Vagina (tissue), 2 donors: ENCODE measurements around the gene EPHB6.

Experiments
- CTCF ChIP-seq, 3 experiments: fragments of 450-650 bp in 2 of 3; fragments of 200-600 bp in 1 of 3; sonication (generic) in 1 of 3; IDR thresholded peaks; one replicate each; pipeline ENCODE4 v1.5.1; 2017 to 2019; ENCODE audit warnings: antibody characterized with exemption in 3 of 3, mild to moderate bottlenecking in 2 of 3, moderate library complexity in 2 of 3
- POLR2A ChIP-seq, 2 donors: fragments of 450-650 bp; IDR thresholded peaks; one replicate each; pipeline ENCODE4 v1.6.1; 2017; ENCODE audit warnings: antibody characterized with exemption in 2 of 2, mild to moderate bottlenecking in 2 of 2, moderate library complexity in 2 of 2
- POLR2AphosphoS5 ChIP-seq, 2 donors: sonication (generic); formaldehyde crosslinking; IDR thresholded peaks; one replicate each; pipeline ENCODE4 v1.9.0; 2017; ENCODE audit warnings: antibody characterized with exemption in 2 of 2, mild to moderate bottlenecking in 2 of 2, low read depth in 1 of 2; ENCODE audit not compliant: insufficient read depth in 1 of 2

DNA sequence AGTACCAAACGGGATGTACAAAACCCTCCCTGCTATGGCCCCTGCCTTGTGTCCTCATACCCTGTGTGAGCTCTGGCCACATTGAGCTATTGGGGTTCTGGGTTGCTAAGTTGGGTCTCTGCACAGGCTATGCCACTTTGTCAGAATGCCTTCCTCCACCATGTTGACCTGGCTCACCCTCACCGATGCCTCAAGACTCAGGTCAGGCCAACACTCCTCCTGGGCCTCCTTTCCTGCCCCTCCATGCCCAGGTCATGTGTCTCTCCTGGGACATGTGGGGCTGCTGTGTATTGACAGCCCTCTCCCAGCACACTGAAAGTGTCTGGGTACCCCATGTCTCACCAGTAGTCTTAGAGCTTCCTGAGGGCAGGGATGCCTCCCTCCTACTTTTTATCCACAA is 64.0 kb downstream of the EPHB6 start:
- TF ChIP-seq POLR2A (IDR thresholded peaks at IDR 0.05) (no peak), CTCF (IDR thresholded peaks at IDR 0.05) (no peak), POLR2AphosphoS5 (IDR thresholded peaks at IDR 0.05; ENCODE audit: insufficient read depth in 1 of 2, low read depth in 1 of 2) (no peak)
